CD4-positive, alpha-beta T cell treated with Interleukin-4 for 1 hour (primary cell): ENCODE data around the gene OR1D5.
"Not testable (repeated sequence)": the region's sequence is repeated elsewhere in the genome, so short reads cannot be mapped to it uniquely, and the experiment has no call there.

Experiments used
- DNase-seq, 2 donors: peaks; one replicate each; pipeline ENCODE4 v3.0.0-alpha.2; 2020 to 2022

The OR1D5 gene

DNA sequence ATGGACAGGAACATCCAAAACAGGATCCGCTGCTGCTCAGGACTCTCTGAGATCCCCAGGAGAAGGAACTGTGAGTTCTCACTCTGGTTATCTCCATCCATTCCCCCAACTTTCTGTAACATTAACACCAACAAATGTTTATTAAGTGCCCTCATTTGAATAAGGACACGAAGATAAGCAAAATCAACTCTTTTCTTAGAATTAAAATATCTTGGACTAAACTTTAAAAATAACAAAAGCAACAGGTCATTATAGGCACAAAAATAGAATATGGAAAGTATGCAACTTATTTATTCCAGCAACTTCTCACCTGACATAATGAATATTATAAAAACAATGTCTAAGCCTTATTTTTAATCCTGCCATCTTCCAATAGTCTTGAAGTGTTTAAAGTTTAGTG is at the start of gene OR1D5:
Gene OR1D5, minus strand, starts transcription at position 101 of the 400 bp plus-strand sequence. Its CDS starts 0 bp downstream, at position 101.
- not testable (repeated sequence) for DNase-seq

DNA sequence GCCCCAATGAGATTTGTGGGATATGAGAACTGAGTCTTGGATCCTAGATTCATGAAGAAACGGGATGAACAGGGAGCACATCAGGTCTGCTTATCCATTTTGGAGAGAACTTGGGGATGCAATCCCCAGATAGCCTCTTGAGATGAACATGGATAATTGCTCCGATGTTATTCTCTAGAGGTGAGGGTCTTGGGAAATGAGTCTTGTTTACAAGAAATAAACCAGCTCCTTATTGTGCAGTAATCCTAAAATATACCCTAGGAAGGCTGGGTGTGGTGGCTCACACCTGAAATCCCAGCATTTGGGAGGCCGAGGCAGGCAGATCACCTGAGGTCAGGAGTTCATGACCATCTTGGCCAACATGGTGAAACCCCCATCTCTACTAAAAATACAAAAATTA is 40.9 kb upstream of the OR1D5 start, which contains the start of gene OR1D2:
Gene OR1D2, minus strand, starts transcription at position 101 of the 400 bp plus-strand sequence. CDS start 11,426 bp downstream, outside the sequence.
- DNase-seq = no peak

GRCh38 chr17:3073850-3074249 is 10.4 kb upstream of the OR1D5 start:
- DNase-seq = not testable (repeated sequence)

DNA sequence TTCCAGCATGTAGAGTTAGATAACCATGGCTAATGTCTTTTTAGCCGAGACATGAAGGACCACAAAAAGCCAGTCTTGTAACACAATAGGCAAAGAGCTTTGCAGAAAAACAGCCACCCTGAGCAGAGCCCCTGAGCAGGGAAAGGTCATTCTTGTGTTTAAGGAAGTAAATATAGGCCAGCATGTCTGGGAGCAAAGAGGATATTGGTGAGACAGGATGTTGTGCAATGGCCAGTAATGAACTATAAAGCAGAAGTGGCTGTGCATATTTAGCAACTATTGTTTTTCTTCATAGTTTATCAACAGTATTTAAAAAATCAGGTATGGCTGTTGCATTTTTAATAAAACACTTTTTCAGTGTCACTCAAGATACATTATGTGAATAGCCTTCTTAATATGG is 1.8 kb upstream of the OR1D5 start:
- DNase-seq = peak in 1 of 2 donors; percentile 40

GRCh38 chr17:3062824-3063377 is 506 bp downstream of the OR1D5 start:
- not testable (repeated sequence) for DNase-seq

- DNase-seq = not testable (repeated sequence)
Measured at GRCh38 chr17:3054868-3055267, 8.5 kb downstream of the OR1D5 start.

GRCh38 chr17:3049705-3050295 is 13.6 kb downstream of the OR1D5 start:
- no peak for DNase-seq

GRCh38 chr17:3048727-3049471 is 14.5 kb downstream of the OR1D5 start:
- peak; percentile 97 to 98 for DNase-seq

GRCh38 chr17:3046753-3047152 is 16.7 kb downstream of the OR1D5 start:
- no peak for DNase-seq

GRCh38 chr17:3043737-3044365 is 19.6 kb downstream of the OR1D5 start:
- DNase-seq = no peak

DNA sequence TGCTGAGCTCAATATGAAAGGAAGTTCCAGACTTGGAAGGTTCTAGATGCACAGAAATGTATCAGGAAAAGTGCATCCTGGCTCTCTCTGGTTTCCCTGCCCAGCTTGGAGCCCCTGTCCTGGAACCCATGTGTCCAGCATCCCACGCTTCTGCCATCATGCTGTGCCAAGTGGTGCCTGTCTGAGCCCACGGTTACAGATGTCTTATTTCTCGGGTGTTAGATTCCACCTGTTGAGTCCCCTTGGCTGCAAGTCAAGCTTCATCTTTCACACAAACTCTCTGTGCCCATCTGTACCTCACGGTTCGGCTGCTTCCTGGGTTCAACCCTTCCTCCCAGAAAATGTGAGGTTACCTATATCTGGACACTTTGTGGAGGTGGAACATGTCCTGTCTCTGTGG is 22.5 kb downstream of the OR1D5 start:
- DNase-seq = no peak

GRCh38 chr17:3039736-3040135 is 23.7 kb downstream of the OR1D5 start:
- DNase-seq = peak; percentile 6 to 54

GRCh38 chr17:3038941-3039340 is 24.5 kb downstream of the OR1D5 start:
- DNase-seq = no peak

- DNase-seq = peak in 1 of 2 donors; percentile 10
Measured at GRCh38 chr17:3037259-3037658, 26.1 kb downstream of the OR1D5 start.

GRCh38 chr17:3036800-3037199 is 26.6 kb downstream of the OR1D5 start:
- peak in 1 of 2 donors; percentile 3 for DNase-seq

DNA sequence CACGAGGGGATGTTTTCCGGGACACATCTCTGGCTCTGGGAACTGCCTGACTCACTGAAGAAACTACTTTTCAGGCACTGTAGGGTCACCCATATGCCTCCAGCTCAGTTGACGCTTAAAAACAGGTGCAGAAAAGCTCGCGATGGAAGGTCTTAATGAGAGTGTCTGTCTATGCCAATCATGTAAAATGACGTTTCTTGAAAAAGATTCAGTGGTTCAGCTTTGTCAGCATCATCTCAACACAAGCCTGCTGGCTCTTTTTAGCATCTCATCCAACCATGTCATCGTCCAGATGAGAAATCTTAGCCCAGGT is 27.5 kb downstream of the OR1D5 start:
- DNase-seq = no peak

DNA sequence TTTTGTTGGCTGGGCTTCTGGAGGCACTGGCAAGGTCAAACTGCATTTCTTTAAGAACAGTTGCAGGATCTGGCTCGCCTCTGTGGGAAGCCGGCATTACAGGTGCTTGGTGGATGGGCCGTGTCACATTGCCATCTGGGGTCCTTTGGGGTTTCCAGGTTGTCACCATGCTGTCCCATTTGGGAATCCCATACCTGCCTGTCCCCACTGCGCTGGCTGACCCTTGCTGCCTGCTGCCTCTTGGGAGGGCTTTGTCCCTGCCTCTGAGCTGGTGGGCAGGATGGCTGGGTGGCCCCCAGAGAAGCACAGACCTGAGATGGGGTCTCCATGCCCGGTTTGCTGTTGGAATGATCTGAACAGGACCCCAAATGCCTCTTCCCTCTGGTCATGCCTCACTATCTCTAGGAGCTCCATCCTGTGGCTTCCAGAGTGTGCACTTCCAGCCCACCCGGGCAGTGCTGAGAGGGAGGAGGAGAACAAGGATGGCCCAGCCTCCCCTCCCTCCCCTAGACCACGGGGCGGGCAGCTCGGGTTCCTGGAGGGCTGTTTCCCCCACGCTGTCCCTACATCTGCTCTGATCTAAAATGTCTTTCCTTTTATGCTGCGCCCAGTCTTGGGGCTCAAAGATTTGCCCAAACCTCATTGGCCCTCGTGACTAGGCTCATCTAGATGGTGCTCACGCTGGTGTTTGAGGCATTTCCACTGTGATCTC is 28.0 kb downstream of the OR1D5 start:
- peak in 1 of 2 donors; percentile 5 for DNase-seq

DNA sequence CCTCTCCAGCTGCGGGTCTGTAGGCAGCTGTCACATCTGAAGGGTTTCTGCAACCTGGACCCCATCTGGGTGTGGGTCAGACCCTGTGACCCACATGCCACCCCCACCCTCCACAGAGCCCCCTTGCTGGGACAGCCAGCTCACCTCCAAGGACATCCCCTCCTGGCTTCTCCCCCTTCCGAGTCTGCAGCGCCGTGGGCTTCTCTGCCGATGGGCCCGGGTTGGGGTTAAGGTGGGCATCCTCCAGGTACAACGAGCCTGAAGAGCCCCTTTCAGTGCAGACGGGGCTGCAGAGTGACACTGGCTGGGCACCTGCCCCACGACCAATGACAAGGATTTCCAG is 28.9 kb downstream of the OR1D5 start:
- DNase-seq = no peak

DNA sequence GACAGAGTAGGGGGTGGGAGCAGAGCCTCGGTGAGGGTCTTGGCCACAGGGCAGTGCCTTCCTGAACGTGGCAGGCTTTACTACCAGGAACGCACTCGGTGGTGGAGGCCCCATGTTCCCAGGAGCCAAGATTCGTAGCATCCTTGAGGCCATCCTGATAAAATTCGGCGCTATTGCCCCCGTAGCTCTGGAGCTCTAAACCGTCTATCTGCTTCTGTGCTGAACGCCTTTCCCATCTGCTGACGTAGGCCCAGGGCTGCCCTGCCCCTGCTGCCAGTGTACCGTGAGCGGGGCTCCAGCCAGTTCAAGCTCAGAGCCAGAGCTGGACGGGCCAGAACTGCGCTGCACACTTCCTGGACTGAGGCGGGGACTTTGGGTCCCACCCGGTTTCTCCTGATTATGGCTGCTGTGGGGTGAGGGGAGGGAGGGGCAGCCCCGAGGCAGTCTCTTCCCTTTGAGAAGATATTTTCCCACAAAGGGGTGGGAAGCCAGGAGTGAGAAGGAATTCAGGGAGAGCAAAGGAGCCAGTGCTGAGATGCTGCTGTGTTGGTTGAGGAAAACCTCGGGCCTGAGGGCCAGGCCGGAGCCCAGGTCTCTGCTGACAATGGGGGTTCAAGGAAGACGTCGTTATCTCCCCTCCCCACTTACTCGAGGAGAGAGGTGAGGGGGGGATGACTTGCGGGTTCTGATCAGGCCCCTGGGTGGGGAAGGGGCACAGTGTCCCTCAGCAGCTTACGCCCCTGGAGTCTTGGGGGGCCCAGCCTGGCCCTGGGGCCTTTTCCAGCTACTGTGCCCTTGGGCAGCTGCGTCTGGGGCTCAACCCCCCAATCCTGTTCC is 29.4 kb downstream of the OR1D5 start:
- peak in 1 of 2 donors; percentile 6 for DNase-seq

- DNase-seq = peak in 1 of 2 donors; percentile 8
Measured at GRCh38 chr17:3033248-3033640, 30.2 kb downstream of the OR1D5 start.

DNA sequence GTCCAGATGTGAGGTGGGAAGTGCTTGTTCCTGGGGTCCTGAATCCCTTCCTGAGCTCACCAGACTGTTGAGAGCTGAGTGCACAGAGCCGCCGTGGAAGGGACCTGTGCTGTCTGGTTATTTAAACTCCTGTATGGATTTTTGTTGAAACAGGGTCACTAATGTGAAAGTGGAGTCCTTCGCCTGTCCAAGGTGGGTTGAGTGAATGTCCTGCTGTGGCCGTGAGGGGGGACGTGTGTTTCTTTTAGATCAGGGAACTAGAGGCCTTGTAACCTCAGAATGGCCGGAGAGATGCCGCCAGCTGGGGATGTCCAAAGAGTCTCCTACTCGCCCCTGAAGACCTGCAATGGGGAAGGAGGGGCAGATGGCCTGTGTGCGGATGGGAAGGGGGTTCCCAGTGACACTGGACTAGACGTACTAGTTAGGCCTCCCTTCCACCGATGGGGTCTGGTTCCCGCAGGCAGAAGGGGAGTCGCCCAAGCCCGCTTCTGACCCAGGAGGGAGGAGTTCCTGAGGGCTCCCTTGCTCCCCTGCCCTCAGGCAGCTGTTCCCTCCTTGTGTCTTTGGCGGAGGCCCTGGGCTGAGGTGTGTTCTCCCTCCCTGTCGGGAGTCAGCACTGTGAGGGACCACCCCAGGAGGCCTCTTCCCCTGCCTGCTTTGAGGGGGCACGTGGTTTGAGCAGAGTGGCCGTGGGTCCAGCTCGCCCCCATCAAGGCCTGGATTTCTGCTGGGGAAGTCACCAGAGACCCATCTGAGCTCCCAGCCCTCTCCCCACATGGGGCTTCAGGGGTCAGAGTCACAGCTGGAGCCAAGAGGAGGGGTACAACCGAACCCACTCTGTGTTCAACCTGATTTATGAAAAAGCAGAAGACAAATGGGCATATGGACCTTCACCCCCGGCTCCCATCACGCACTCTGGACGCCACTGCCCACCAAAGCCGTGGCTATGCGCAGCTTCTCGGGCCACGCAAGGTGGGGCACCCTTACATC is 30.9 kb downstream of the OR1D5 start:
- peak in 1 of 2 donors; percentile 9 for DNase-seq
